ENCODE data around the gene NGFR. TPM values are rescaled to one million over a fixed set of nuclear protein-coding genes. Genes with fewer than 3 reads are reported as not detected.

The NGFR gene
- total RNA-seq, 4 donors from 2014 or later: 3.0 to 40.5 (median 19.1) TPM

GRCh38 chr17:49511810-49512209 lies 16.7 kb downstream of the NGFR start:
- WGBS, 2 donors: 73 to 86% methylated on average over 16 of the region's 16 CpGs
- TF ChIP-seq CTCF (IDR thresholded peaks at IDR 0.05) (no peak), POLR2A (IDR thresholded peaks at IDR 0.05) (no peak)
- H3K4me3 ChIP-seq (ENCODE audit: low read depth, poor library complexity, severe bottlenecking): no peak overlapping the region
- intact Hi-C loops (cut with DNase I; ENCODE audit: low total_unique reads): no loop called here
- DNase-seq (ENCODE audit: low spot score in 2 of 2): no peak

- TF ChIP-seq CTCF (IDR thresholded peaks at IDR 0.05): no peak
- no peak for TF ChIP-seq POLR2A (IDR thresholded peaks at IDR 0.05)
- no peak for DNase-seq (ENCODE audit: low spot score in 2 of 2)
- intact Hi-C loops (cut with DNase I; ENCODE audit: low total_unique reads): no loop called here
- no peak overlapping the region for H3K4me3 ChIP-seq (ENCODE audit: low read depth, poor library complexity, severe bottlenecking)
- 73 to 87% methylated on average over 20 to 24 of the region's 26 CpGs for WGBS, 2 donors
Observed at GRCh38 chr17:49512296-49513043, 17.4 kb downstream of the NGFR start.

- no peak for DNase-seq (ENCODE audit: low spot score in 2 of 2)
- intact Hi-C loops (cut with DNase I; ENCODE audit: low total_unique reads): no loop called here
- H3K4me3 ChIP-seq (ENCODE audit: low read depth, poor library complexity, severe bottlenecking): no peak overlapping the region
- WGBS, 2 donors: 74 to 88% methylated on average over 6 of the region's 6 CpGs
- TF ChIP-seq POLR2A (IDR thresholded peaks at IDR 0.05): no peak
- TF ChIP-seq CTCF (IDR thresholded peaks at IDR 0.05): no peak
Observed at GRCh38 chr17:49513044-49513395, 17.9 kb downstream of the NGFR start.

- TF ChIP-seq CTCF (IDR thresholded peaks at IDR 0.05): no peak
- TF ChIP-seq POLR2A (IDR thresholded peaks at IDR 0.05): no peak
- intact Hi-C loops (cut with DNase I; ENCODE audit: low total_unique reads): no loop called here
- DNase-seq (ENCODE audit: low spot score in 2 of 2): peak in 1 of 2 donors; percentile 84
- H3K4me3 ChIP-seq (ENCODE audit: low read depth, poor library complexity, severe bottlenecking): no peak overlapping the region
- 72 to 89% methylated on average over 7 to 8 of the region's 8 CpGs for WGBS, 2 donors
Observed at GRCh38 chr17:49513641-49514040, 18.5 kb downstream of the NGFR start.

GRCh38 chr17:49514071-49514721 lies 19.1 kb downstream of the NGFR start:
- intact Hi-C loops (cut with DNase I; ENCODE audit: low total_unique reads): no loop called here
- DNase-seq (ENCODE audit: low spot score in 2 of 2): peak in 1 of 2 donors; percentile 76
- 77 to 89% methylated on average over 15 of the region's 15 CpGs for WGBS, 2 donors
- TF ChIP-seq POLR2A (IDR thresholded peaks at IDR 0.05): no peak
- TF ChIP-seq CTCF (IDR thresholded peaks at IDR 0.05): no peak
- H3K4me3 ChIP-seq (ENCODE audit: low read depth, poor library complexity, severe bottlenecking): no peak overlapping the region

Data from lower leg skin (tissue), 4 donors.